ENCODE results near the gene PRKAG3. TPM values are rescaled to one million over a fixed set of nuclear protein-coding genes. Genes with fewer than 3 reads are reported as not detected.

PRKAG3 gene
- under 1 TPM in 1 of 4 donors, not detected in 3; 0.32 TPM for total RNA-seq

GRCh38 chr2:218831378-218831990 is at the start of gene PRKAG3:
PRKAG3 (minus strand) TSS chr2:218831803.
- H3K4me3 ChIP-seq (ENCODE audit: low read depth, poor library complexity, severe bottlenecking) = no peak within 1 kb of the TSS
- intact Hi-C loops (cut with DNase I; ENCODE audit: low total_unique reads) = no loop called here
- 52 to 56% methylated on average over 11 to 18 of the region's 18 CpGs for WGBS, 2 donors
- TF ChIP-seq POLR2A (IDR thresholded peaks at IDR 0.05) (no peak), CTCF (IDR thresholded peaks at IDR 0.05) (no peak)
- peak in 1 of 2 donors; percentile 82 for DNase-seq (ENCODE audit: low spot score in 2 of 2)

GRCh38 chr2:218880859-218881594 is 49.4 kb upstream of the PRKAG3 start:
- TF ChIP-seq CTCF (IDR thresholded peaks at IDR 0.05) (no peak), POLR2A (IDR thresholded peaks at IDR 0.05) (no peak)
- intact Hi-C loops (cut with DNase I; ENCODE audit: low total_unique reads) = no loop called here
- WGBS, 2 donors = 28 to 48% methylated on average over 3 to 23 of the region's 24 CpGs
- H3K4me3 ChIP-seq (ENCODE audit: low read depth, poor library complexity, severe bottlenecking) = peak overlapping the region; percentile 12
- no peak for DNase-seq (ENCODE audit: low spot score in 2 of 2)

- 4 to 10% methylated on average over 24 to 52 of the region's 58 CpGs for WGBS, 2 donors
- TF ChIP-seq POLR2A (IDR thresholded peaks at IDR 0.05) (no peak), CTCF (IDR thresholded peaks at IDR 0.05) (no peak)
- intact Hi-C loops (cut with DNase I; ENCODE audit: low total_unique reads) = no loop called here
- H3K4me3 ChIP-seq (ENCODE audit: low read depth, poor library complexity, severe bottlenecking) = peak within 1 kb of the TSS; percentile 12
- no peak for DNase-seq (ENCODE audit: low spot score in 2 of 2)
Observed at GRCh38 chr2:218880102-218880858, 48.7 kb upstream of the PRKAG3 start, which contains the start of gene WNT10A. WNT10A (plus strand) TSS chr2:218880852; CDS start chr2:218880996, 144 bp downstream.

GRCh38 chr2:218879776-218880101 is 48.1 kb upstream of the PRKAG3 start:
- intact Hi-C loops (cut with DNase I; ENCODE audit: low total_unique reads) = no loop called here
- no peak for DNase-seq (ENCODE audit: low spot score in 2 of 2)
- WGBS, 2 donors = 14 to 21% methylated on average over 11 of the region's 11 CpGs
- no peak overlapping the region for H3K4me3 ChIP-seq (ENCODE audit: low read depth, poor library complexity, severe bottlenecking)
- TF ChIP-seq POLR2A (IDR thresholded peaks at IDR 0.05) (no peak), CTCF (IDR thresholded peaks at IDR 0.05) (no peak)

- intact Hi-C loops (cut with DNase I; ENCODE audit: low total_unique reads) = no loop called here
- no peak overlapping the region for H3K4me3 ChIP-seq (ENCODE audit: low read depth, poor library complexity, severe bottlenecking)
- 53 to 54% methylated on average over 13 to 14 of the region's 16 CpGs for WGBS, 2 donors
- TF ChIP-seq CTCF (IDR thresholded peaks at IDR 0.05) (no peak), POLR2A (IDR thresholded peaks at IDR 0.05) (no peak)
- no peak for DNase-seq (ENCODE audit: low spot score in 2 of 2)
Observed at GRCh38 chr2:218878926-218879761, 47.5 kb upstream of the PRKAG3 start.
